ENCODE measurements around the gene GXYLT1.

Gene GXYLT1

GRCh38 chr12:42166501-42166900 lies 21.8 kb upstream of the GXYLT1 start:
- Mint-ChIP-seq H3K4me3 (no peak overlapping the region), H3K36me3 (ENCODE audit: low read depth) (peaks cover 20% of the 10 kb centered on the region), H3K4me1 (ENCODE audit: low read depth) (peaks cover 26% of the 10 kb centered on the region), H3K9me3 (no peaks in the 10 kb centered on the region), H3K27me3 (no peaks in the 10 kb centered on the region), H3K27ac (no peak overlapping the region)
- DNase-seq = no peak

GRCh38 chr12:42163913-42164312 lies 19.2 kb upstream of the GXYLT1 start:
- Mint-ChIP-seq H3K9me3 (no peaks in the 10 kb centered on the region), H3K27ac (no peak overlapping the region), H3K4me1 (ENCODE audit: low read depth) (peaks cover 27% of the 10 kb centered on the region), H3K4me3 (no peak overlapping the region), H3K36me3 (ENCODE audit: low read depth) (peaks cover 28% of the 10 kb centered on the region), H3K27me3 (no peaks in the 10 kb centered on the region)
- no peak for DNase-seq

GRCh38 chr12:42162965-42163364 lies 18.3 kb upstream of the GXYLT1 start:
- H3K27ac Mint-ChIP-seq = no peak overlapping the region
- DNase-seq = no peak
- H3K36me3 Mint-ChIP-seq (ENCODE audit: low read depth) = peaks cover 33% of the 10 kb centered on the region
- H3K9me3 Mint-ChIP-seq = no peaks in the 10 kb centered on the region
- no peaks in the 10 kb centered on the region for H3K27me3 Mint-ChIP-seq
- no peak overlapping the region for H3K4me3 Mint-ChIP-seq
- H3K4me1 Mint-ChIP-seq (ENCODE audit: low read depth) = peaks cover 27% of the 10 kb centered on the region

- no peaks in the 10 kb centered on the region for H3K27me3 Mint-ChIP-seq
- no peak overlapping the region for H3K27ac Mint-ChIP-seq
- peaks cover 27% of the 10 kb centered on the region for H3K4me1 Mint-ChIP-seq (ENCODE audit: low read depth)
- H3K4me3 Mint-ChIP-seq = no peak overlapping the region
- H3K9me3 Mint-ChIP-seq = no peaks in the 10 kb centered on the region
- peaks cover 35% of the 10 kb centered on the region for H3K36me3 Mint-ChIP-seq (ENCODE audit: low read depth)
- DNase-seq = no peak
Measured at GRCh38 chr12:42162193-42162592, 17.5 kb upstream of the GXYLT1 start.

GRCh38 chr12:42161529-42161928 lies 16.9 kb upstream of the GXYLT1 start:
- no peak for DNase-seq
- peak overlapping the region; percentile 34 for H3K27ac Mint-ChIP-seq
- H3K4me1 Mint-ChIP-seq (ENCODE audit: low read depth) = peaks cover 23% of the 10 kb centered on the region
- peaks cover 36% of the 10 kb centered on the region for H3K36me3 Mint-ChIP-seq (ENCODE audit: low read depth)
- no peaks in the 10 kb centered on the region for H3K9me3 Mint-ChIP-seq
- H3K27me3 Mint-ChIP-seq = no peaks in the 10 kb centered on the region
- H3K4me3 Mint-ChIP-seq = no peak overlapping the region

- no peak for DNase-seq
- H3K27ac Mint-ChIP-seq = no peak overlapping the region
- no peaks in the 10 kb centered on the region for H3K27me3 Mint-ChIP-seq
- peaks cover 26% of the 10 kb centered on the region for H3K36me3 Mint-ChIP-seq (ENCODE audit: low read depth)
- H3K4me1 Mint-ChIP-seq (ENCODE audit: low read depth) = no peaks in the 10 kb centered on the region
- no peaks in the 10 kb centered on the region for H3K9me3 Mint-ChIP-seq
- no peak overlapping the region for H3K4me3 Mint-ChIP-seq
Measured at GRCh38 chr12:42156232-42156631, 11.6 kb upstream of the GXYLT1 start.

GRCh38 chr12:42145552-42146215 lies 1.0 kb upstream of the GXYLT1 start:
- Mint-ChIP-seq H3K9me3 (no peaks in the 10 kb centered on the region), H3K27me3 (no peaks in the 10 kb centered on the region), H3K36me3 (ENCODE audit: low read depth) (peaks cover 4% of the 10 kb centered on the region), H3K4me1 (ENCODE audit: low read depth) (peaks cover 36% of the 10 kb centered on the region), H3K4me3 (peak overlapping the region; percentile 73), H3K27ac (peak overlapping the region; percentile 79)
- no peak for DNase-seq

- no peak for DNase-seq
- Mint-ChIP-seq H3K4me1 (ENCODE audit: low read depth) (peaks cover 40% of the 10 kb centered on the region), H3K4me3 (peak overlapping the region; percentile 73), H3K27me3 (no peaks in the 10 kb centered on the region), H3K27ac (peak overlapping the region; percentile 79), H3K36me3 (ENCODE audit: low read depth) (peaks cover 4% of the 10 kb centered on the region), H3K9me3 (no peaks in the 10 kb centered on the region)
Measured at GRCh38 chr12:42145197-42145549, 499 bp upstream of the GXYLT1 start.

GRCh38 chr12:42144158-42144407 lies 591 bp downstream of the GXYLT1 start:
- Mint-ChIP-seq H3K9me3 (no peaks in the 10 kb centered on the region), H3K36me3 (ENCODE audit: low read depth) (peaks cover 4% of the 10 kb centered on the region), H3K27me3 (no peaks in the 10 kb centered on the region), H3K27ac (peak overlapping the region; percentile 87), H3K4me3 (peak overlapping the region; percentile 92), H3K4me1 (ENCODE audit: low read depth) (peaks cover 45% of the 10 kb centered on the region)
- DNase-seq = no peak

- Mint-ChIP-seq H3K4me1 (ENCODE audit: low read depth) (peaks cover 45% of the 10 kb centered on the region), H3K9me3 (no peaks in the 10 kb centered on the region), H3K36me3 (ENCODE audit: low read depth) (peaks cover 4% of the 10 kb centered on the region), H3K27ac (peak overlapping the region; percentile 87), H3K27me3 (no peaks in the 10 kb centered on the region), H3K4me3 (peak overlapping the region; percentile 92)
- no peak for DNase-seq
Measured at GRCh38 chr12:42143452-42144157, 1.1 kb downstream of the GXYLT1 start.

GRCh38 chr12:42141981-42142606 lies 2.6 kb downstream of the GXYLT1 start:
- DNase-seq = no peak
- H3K27ac Mint-ChIP-seq = no peak overlapping the region
- peaks cover 4% of the 10 kb centered on the region for H3K36me3 Mint-ChIP-seq (ENCODE audit: low read depth)
- no peaks in the 10 kb centered on the region for H3K9me3 Mint-ChIP-seq
- no peaks in the 10 kb centered on the region for H3K27me3 Mint-ChIP-seq
- no peak overlapping the region for H3K4me3 Mint-ChIP-seq
- H3K4me1 Mint-ChIP-seq (ENCODE audit: low read depth) = peaks cover 48% of the 10 kb centered on the region

- Mint-ChIP-seq H3K27ac (no peak overlapping the region), H3K9me3 (no peaks in the 10 kb centered on the region), H3K4me1 (ENCODE audit: low read depth) (peaks cover 53% of the 10 kb centered on the region), H3K36me3 (ENCODE audit: low read depth) (peaks cover 8% of the 10 kb centered on the region), H3K27me3 (no peaks in the 10 kb centered on the region), H3K4me3 (no peak overlapping the region)
- no peak for DNase-seq
Measured at GRCh38 chr12:42140901-42141300, 3.8 kb downstream of the GXYLT1 start.

- DNase-seq = no peak
Measured at GRCh38 chr12:42135259-42135814, 9.3 kb downstream of the GXYLT1 start.

GRCh38 chr12:42130672-42131402 lies 13.8 kb downstream of the GXYLT1 start:
- Mint-ChIP-seq H3K27ac (peak overlapping the region; percentile 27), H3K4me1 (ENCODE audit: low read depth) (peaks cover 67% of the 10 kb centered on the region), H3K36me3 (ENCODE audit: low read depth) (peaks cover 11% of the 10 kb centered on the region), H3K9me3 (no peaks in the 10 kb centered on the region), H3K4me3 (no peak overlapping the region), H3K27me3 (no peaks in the 10 kb centered on the region)
- DNase-seq = no peak

More at GRCh38 chr12:42135259-42135814, 9.3 kb downstream of the GXYLT1 start:
- Mint-ChIP-seq H3K27ac (no peak overlapping the region), H3K4me1 (ENCODE audit: low read depth) (peaks cover 54% of the 10 kb centered on the region), H3K4me3 (no peak overlapping the region), H3K36me3 (ENCODE audit: low read depth) (peaks cover 8% of the 10 kb centered on the region), H3K27me3 (no peaks in the 10 kb centered on the region), H3K9me3 (no peaks in the 10 kb centered on the region)

Data from activated T-cell treated with anti-CD3 and anti-CD28 coated beads, Interleukin-2, amount 50 U/mL, for 24 hours (primary cell).